HEK293 (cell line): Measurements from ENCODE around the gene VAPA.

Experiments used
- BCL11B ChIP-seq: fragments of 450-650 bp; formaldehyde crosslinking; IDR thresholded peaks from 2 replicates; pipeline ENCODE4 v1.5.1; 2016; ENCODE audit warnings: low read depth, missing biosample characterization, missing genetic modification characterization
- GFI1B ChIP-seq: fragments of 450-650 bp; formaldehyde crosslinking; IDR thresholded peaks from 2 replicates; pipeline ENCODE4 v1.5.1; 2016; ENCODE audit warnings: missing biosample characterization, missing genetic modification characterization
- KLF7 ChIP-seq: fragments of 450-650 bp; formaldehyde crosslinking; IDR thresholded peaks from 2 replicates; pipeline ENCODE4 v1.5.1; 2016; ENCODE audit warnings: missing biosample characterization, missing genetic modification characterization, borderline replicate concordance
- KLF8 ChIP-seq: fragments of 450-650 bp; formaldehyde crosslinking; IDR thresholded peaks from 2 replicates; pipeline ENCODE4 v1.5.1; 2016; ENCODE audit warnings: missing biosample characterization, missing genetic modification characterization
- MZF1 ChIP-seq: fragments of 450-650 bp; formaldehyde crosslinking; IDR thresholded peaks from 2 replicates; pipeline ENCODE4 v1.5.1; 2017; ENCODE audit warnings: missing biosample characterization, missing genetic modification characterization, borderline replicate concordance
- PRDM1 ChIP-seq: fragments of 450-650 bp; formaldehyde crosslinking; IDR thresholded peaks from 2 replicates; pipeline ENCODE4; 2016; ENCODE audit warnings: missing biosample characterization, missing genetic modification characterization
- TCF7L2 ChIP-seq: IDR thresholded peaks from 2 replicates; pipeline ENCODE4 v1.6.1; 2011; ENCODE audit warnings: low read depth, mild to moderate bottlenecking, inconsistent platforms, low read length, moderate library complexity, borderline replicate concordance
- ZFHX2 ChIP-seq: fragments of 450-650 bp; formaldehyde crosslinking; conservative IDR thresholded peaks from 2 replicates; pipeline ENCODE4 v1.5.1; 2016; ENCODE audit warnings: missing biosample characterization, missing genetic modification characterization
- ZNF112 ChIP-seq: fragments of 450-650 bp; formaldehyde crosslinking; IDR thresholded peaks from 2 replicates; pipeline ENCODE4 v1.5.0; 2017; ENCODE audit warnings: missing biosample characterization, missing genetic modification characterization
- ZNF132 ChIP-seq: fragments of 450-650 bp; formaldehyde crosslinking; IDR thresholded peaks from 2 replicates; pipeline ENCODE4 v1.5.1; 2017; ENCODE audit warnings: missing biosample characterization, missing genetic modification characterization, borderline replicate concordance
- ZNF138 ChIP-seq: fragments of 450-650 bp; formaldehyde crosslinking; IDR thresholded peaks from 2 replicates; pipeline ENCODE4 v1.5.1; 2016; ENCODE audit warnings: missing biosample characterization, missing genetic modification characterization, borderline replicate concordance
- ZNF2 ChIP-seq: fragments of 450-650 bp; formaldehyde crosslinking; IDR thresholded peaks from 2 replicates; pipeline ENCODE4 v1.5.1; 2016; ENCODE audit warnings: missing biosample characterization, missing genetic modification characterization
- ZNF223 ChIP-seq: fragments of 450-650 bp; formaldehyde crosslinking; IDR thresholded peaks from 2 replicates; pipeline ENCODE4 v1.5.1; 2016; ENCODE audit warnings: missing biosample characterization, missing genetic modification characterization
- ZNF266 ChIP-seq: fragments of 450-650 bp; formaldehyde crosslinking; IDR thresholded peaks from 2 replicates; pipeline ENCODE4 v1.5.1; 2016; ENCODE audit warnings: missing biosample characterization, missing genetic modification characterization, low read depth
- ZNF311 ChIP-seq: fragments of 450-650 bp; formaldehyde crosslinking; IDR thresholded peaks from 2 replicates; pipeline ENCODE4 v1.5.1; 2017; ENCODE audit warnings: missing biosample characterization, missing genetic modification characterization, borderline replicate concordance
- ZNF416 ChIP-seq: fragments of 450-650 bp; formaldehyde crosslinking; IDR thresholded peaks from 2 replicates; pipeline ENCODE4 v1.5.1; 2016; ENCODE audit warnings: missing biosample characterization, missing genetic modification characterization
- ZNF548 ChIP-seq: fragments of 450-650 bp; formaldehyde crosslinking; IDR thresholded peaks from 2 replicates; pipeline ENCODE4 v1.5.1; 2016; ENCODE audit warnings: missing biosample characterization, missing genetic modification characterization
- ZNF596 ChIP-seq: fragments of 450-650 bp; IDR thresholded peaks from 2 replicates; pipeline ENCODE4 v1.5.0; 2018; ENCODE audit warnings: missing biosample characterization, mild to moderate bottlenecking, missing genetic modification characterization, moderate library complexity
- ZNF621 ChIP-seq: fragments of 450-650 bp; formaldehyde crosslinking; IDR thresholded peaks from 2 replicates; pipeline ENCODE4 v1.5.1; 2017; ENCODE audit warnings: missing biosample characterization, missing genetic modification characterization
- ZNF654 ChIP-seq: fragments of 450-650 bp; formaldehyde crosslinking; IDR thresholded peaks from 2 replicates; pipeline ENCODE4 v1.5.1; 2016; ENCODE audit warnings: low read depth, missing biosample characterization, missing genetic modification characterization
- ZNF777 ChIP-seq: fragments of 450-650 bp; formaldehyde crosslinking; IDR thresholded peaks from 2 replicates; pipeline ENCODE4 v1.5.1; 2017; ENCODE audit warnings: missing biosample characterization, missing genetic modification characterization, borderline replicate concordance
- ZNF791 ChIP-seq: fragments of 450-650 bp; formaldehyde crosslinking; IDR thresholded peaks from 2 replicates; pipeline ENCODE4 v1.5.1; 2016; ENCODE audit warnings: missing biosample characterization, missing genetic modification characterization
- ZSCAN23 ChIP-seq: fragments of 450-650 bp; formaldehyde crosslinking; IDR thresholded peaks from 2 replicates; pipeline ENCODE4 v1.5.1; 2016; ENCODE audit warnings: missing biosample characterization, missing genetic modification characterization
- TF ChIP-seq, protein P1 (sequence below): fragments of 450-650 bp; formaldehyde crosslinking; IDR thresholded peaks from 2 replicates; pipeline ENCODE4 v1.5.1; 2016; ENCODE audit warnings: missing biosample characterization, missing genetic modification characterization
- TF ChIP-seq, protein P2 (sequence below): fragments of 450-650 bp; formaldehyde crosslinking; IDR thresholded peaks from 2 replicates; pipeline ENCODE4 v1.5.1; 2016; ENCODE audit warnings: missing biosample characterization, missing genetic modification characterization
- TF ChIP-seq, protein P3 (sequence below): fragments of 450-650 bp; formaldehyde crosslinking; IDR thresholded peaks from 2 replicates; pipeline ENCODE4 v1.5.1; 2016; ENCODE audit warnings: missing biosample characterization, missing genetic modification characterization
- TF ChIP-seq, protein P4 (sequence below): fragments of 450-650 bp; formaldehyde crosslinking; IDR thresholded peaks from 2 replicates; pipeline ENCODE4 v1.5.1; 2016; ENCODE audit warnings: missing biosample characterization, missing genetic modification characterization
- TF ChIP-seq, protein P5 (sequence below): fragments of 450-650 bp; formaldehyde crosslinking; IDR thresholded peaks from 2 replicates; pipeline ENCODE4 v1.5.1; 2016; ENCODE audit warnings: missing biosample characterization, missing genetic modification characterization
- TF ChIP-seq, protein P6 (sequence below): fragments of 450-650 bp; formaldehyde crosslinking; IDR thresholded peaks from 2 replicates; pipeline ENCODE4 v1.5.1; 2016; ENCODE audit warnings: missing biosample characterization, missing genetic modification characterization
- TF ChIP-seq, protein P7 (sequence below): fragments of 450-650 bp; formaldehyde crosslinking; IDR thresholded peaks from 2 replicates; pipeline ENCODE4 v1.5.1; 2016; ENCODE audit warnings: missing biosample characterization, missing genetic modification characterization

VAPA gene

DNA sequence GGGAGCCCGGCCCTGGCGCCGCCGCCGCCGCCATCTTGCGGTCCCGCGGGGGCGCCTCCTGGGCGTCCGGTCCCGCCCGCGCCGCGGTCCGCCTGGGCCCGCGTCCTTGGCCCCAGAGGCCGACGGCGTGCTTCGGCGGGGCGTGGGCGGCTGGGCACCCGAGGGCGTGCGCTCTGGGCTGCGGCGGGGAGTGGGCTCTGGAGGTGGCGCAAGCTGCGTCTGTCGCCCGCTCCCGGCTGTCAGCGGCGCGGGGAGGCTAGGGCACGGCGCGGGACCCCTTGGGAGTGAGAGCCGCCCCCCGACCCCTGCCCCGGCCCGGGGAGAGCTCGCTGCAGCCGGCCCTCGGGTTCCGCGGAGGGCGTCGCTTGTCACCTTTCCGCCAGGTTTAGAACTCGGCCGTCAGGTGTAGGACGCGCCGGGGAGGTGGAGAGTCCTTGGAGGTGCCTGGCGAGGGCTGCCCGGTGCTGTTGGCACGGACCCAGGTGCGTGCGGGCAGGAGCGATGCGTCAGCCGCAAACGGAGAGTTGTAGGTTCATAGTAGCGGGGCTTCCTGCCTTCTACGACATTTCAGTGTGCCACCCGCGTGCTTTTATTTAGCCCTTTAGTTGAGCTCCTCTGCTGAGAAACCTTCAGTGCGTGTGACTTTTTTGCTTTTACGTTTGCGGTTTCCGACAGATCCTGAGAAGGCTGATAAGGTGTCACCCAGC is 921 bp downstream of the VAPA start (continued):
- TF ChIP-seq, protein P1, sequence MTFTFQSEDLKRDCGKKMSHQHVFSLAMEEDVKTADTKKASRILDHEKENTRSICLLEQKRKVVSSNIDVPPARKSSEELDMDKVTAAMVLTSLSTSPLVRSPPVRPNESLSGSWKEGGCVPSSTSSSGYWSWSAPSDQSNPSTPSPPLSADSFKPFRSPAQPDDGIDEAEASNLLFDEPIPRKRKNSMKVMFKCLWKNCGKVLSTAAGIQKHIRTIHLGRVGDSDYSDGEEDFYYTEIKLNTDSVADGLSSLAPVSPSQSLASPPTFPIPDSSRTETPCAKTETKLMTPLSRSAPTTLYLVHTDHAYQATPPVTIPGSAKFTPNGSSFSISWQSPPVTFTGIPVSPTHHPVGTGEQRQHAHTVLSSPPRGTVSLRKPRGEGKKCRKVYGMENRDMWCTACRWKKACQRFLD (tag by site-specific recombination), result no peak
- no peak for TF ChIP-seq KLF7 (tag by site-specific recombination)
- TF ChIP-seq ZNF132 (tag by site-specific recombination), result no peak
- no peak for TF ChIP-seq GFI1B
- no peak for TF ChIP-seq ZNF138
- TF ChIP-seq ZNF266 (tag by site-specific recombination), result no peak
- no peak for TF ChIP-seq MZF1 (tag by site-specific recombination)
- TF ChIP-seq, protein P2, sequence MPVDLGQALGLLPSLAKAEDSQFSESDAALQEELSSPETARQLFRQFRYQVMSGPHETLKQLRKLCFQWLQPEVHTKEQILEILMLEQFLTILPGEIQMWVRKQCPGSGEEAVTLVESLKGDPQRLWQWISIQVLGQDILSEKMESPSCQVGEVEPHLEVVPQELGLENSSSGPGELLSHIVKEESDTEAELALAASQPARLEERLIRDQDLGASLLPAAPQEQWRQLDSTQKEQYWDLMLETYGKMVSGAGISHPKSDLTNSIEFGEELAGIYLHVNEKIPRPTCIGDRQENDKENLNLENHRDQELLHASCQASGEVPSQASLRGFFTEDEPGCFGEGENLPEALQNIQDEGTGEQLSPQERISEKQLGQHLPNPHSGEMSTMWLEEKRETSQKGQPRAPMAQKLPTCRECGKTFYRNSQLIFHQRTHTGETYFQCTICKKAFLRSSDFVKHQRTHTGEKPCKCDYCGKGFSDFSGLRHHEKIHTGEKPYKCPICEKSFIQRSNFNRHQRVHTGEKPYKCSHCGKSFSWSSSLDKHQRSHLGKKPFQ (tag by site-specific recombination), result no peak
- TF ChIP-seq, protein P3, sequence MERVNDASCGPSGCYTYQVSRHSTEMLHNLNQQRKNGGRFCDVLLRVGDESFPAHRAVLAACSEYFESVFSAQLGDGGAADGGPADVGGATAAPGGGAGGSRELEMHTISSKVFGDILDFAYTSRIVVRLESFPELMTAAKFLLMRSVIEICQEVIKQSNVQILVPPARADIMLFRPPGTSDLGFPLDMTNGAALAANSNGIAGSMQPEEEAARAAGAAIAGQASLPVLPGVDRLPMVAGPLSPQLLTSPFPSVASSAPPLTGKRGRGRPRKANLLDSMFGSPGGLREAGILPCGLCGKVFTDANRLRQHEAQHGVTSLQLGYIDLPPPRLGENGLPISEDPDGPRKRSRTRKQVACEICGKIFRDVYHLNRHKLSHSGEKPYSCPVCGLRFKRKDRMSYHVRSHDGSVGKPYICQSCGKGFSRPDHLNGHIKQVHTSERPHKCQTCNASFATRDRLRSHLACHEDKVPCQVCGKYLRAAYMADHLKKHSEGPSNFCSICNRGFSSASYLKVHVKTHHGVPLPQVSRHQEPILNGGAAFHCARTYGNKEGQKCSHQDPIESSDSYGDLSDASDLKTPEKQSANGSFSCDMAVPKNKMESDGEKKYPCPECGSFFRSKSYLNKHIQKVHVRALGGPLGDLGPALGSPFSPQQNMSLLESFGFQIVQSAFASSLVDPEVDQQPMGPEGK (tag by site-specific recombination), result peak; percentile 66
- TF ChIP-seq, protein P4, sequence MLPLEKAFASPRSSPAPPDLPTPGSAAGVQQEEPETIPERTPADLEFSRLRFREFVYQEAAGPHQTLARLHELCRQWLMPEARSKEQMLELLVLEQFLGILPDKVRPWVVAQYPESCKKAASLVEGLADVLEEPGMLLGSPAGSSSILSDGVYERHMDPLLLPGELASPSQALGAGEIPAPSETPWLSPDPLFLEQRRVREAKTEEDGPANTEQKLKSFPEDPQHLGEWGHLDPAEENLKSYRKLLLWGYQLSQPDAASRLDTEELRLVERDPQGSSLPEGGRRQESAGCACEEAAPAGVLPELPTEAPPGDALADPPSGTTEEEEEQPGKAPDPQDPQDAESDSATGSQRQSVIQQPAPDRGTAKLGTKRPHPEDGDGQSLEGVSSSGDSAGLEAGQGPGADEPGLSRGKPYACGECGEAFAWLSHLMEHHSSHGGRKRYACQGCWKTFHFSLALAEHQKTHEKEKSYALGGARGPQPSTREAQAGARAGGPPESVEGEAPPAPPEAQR (tag by site-specific recombination), result no peak
- no peak for TF ChIP-seq ZNF791 (tag by site-specific recombination)
- peak; percentile 42 for TF ChIP-seq ZFHX2 (tag by site-specific recombination)
- TF ChIP-seq PRDM1, result no peak
- TF ChIP-seq ZNF112, result no peak
- TF ChIP-seq ZNF416 (tag by site-specific recombination), result no peak
- TF ChIP-seq KLF8 (tag by site-specific recombination), result 0 out of 2 replicates have a peak, but pooled peaks have one; percentile 32
- TF ChIP-seq ZSCAN23 (tag by site-specific recombination), result no peak
- TF ChIP-seq, protein P5, sequence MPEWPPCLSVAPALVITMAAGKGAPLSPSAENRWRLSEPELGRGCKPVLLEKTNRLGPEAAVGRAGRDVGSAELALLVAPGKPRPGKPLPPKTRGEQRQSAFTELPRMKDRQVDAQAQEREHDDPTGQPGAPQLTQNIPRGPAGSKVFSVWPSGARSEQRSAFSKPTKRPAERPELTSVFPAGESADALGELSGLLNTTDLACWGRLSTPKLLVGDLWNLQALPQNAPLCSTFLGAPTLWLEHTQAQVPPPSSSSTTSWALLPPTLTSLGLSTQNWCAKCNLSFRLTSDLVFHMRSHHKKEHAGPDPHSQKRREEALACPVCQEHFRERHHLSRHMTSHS (tag by site-specific recombination), result no peak
- no peak for TF ChIP-seq ZNF596 (tag by site-specific recombination)
- TF ChIP-seq, protein P6, sequence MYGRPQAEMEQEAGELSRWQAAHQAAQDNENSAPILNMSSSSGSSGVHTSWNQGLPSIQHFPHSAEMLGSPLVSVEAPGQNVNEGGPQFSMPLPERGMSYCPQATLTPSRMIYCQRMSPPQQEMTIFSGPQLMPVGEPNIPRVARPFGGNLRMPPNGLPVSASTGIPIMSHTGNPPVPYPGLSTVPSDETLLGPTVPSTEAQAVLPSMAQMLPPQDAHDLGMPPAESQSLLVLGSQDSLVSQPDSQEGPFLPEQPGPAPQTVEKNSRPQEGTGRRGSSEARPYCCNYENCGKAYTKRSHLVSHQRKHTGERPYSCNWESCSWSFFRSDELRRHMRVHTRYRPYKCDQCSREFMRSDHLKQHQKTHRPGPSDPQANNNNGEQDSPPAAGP (tag by site-specific recombination), result no peak
- no peak for TF ChIP-seq ZNF621
- no peak for TF ChIP-seq ZNF654 (tag by site-specific recombination)
- no peak for TF ChIP-seq ZNF2
- no peak for TF ChIP-seq BCL11B (tag by site-specific recombination)
- TF ChIP-seq ZNF777 (tag by site-specific recombination), result no peak
- TF ChIP-seq ZNF548 (tag by site-specific recombination), result no peak
- no peak for TF ChIP-seq TCF7L2
- TF ChIP-seq, protein P7, sequence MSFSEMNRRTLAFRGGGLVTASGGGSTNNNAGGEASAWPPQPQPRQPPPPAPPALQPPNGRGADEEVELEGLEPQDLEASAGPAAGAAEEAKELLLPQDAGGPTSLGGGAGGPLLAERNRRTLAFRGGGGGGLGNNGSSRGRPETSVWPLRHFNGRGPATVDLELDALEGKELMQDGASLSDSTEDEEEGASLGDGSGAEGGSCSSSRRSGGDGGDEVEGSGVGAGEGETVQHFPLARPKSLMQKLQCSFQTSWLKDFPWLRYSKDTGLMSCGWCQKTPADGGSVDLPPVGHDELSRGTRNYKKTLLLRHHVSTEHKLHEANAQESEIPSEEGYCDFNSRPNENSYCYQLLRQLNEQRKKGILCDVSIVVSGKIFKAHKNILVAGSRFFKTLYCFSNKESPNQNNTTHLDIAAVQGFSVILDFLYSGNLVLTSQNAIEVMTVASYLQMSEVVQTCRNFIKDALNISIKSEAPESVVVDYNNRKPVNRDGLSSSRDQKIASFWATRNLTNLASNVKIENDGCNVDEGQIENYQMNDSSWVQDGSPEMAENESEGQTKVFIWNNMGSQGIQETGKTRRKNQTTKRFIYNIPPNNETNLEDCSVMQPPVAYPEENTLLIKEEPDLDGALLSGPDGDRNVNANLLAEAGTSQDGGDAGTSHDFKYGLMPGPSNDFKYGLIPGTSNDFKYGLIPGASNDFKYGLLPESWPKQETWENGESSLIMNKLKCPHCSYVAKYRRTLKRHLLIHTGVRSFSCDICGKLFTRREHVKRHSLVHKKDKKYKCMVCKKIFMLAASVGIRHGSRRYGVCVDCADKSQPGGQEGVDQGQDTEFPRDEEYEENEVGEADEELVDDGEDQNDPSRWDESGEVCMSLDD, result peak; percentile 74; the same call in 1 of the 2 replicates
- TF ChIP-seq ZNF223 (tag by site-specific recombination), result no peak
- TF ChIP-seq ZNF311 (tag by site-specific recombination), result no peak
